Mammary epithelial cell (primary cell): ENCODE results near the gene HOXD13.

Experiments
- EZH2 ChIP-seq: IDR thresholded peaks from 2 replicates; pipeline ENCODE4 v1.6.1; 2012; ENCODE audit warnings: low read length, inconsistent platforms, borderline replicate concordance
- TF ChIP-seq, protein P1 (sequence below), 2 donors: IDR thresholded peaks in 1 of 2; conservative IDR thresholded peaks in 1 of 2; 2 replicates each; pipeline ENCODE4 v1.5.1; 2011 to 2012; ENCODE audit warnings: inconsistent platforms in 2 of 2, low read length in 2 of 2, mild to moderate bottlenecking in 2 of 2, control low read depth in 1 of 2, low read depth in 1 of 2; ENCODE audit not compliant: insufficient read depth in 1 of 2; ENCODE audit errors: extremely low read depth in 1 of 2

DNA sequence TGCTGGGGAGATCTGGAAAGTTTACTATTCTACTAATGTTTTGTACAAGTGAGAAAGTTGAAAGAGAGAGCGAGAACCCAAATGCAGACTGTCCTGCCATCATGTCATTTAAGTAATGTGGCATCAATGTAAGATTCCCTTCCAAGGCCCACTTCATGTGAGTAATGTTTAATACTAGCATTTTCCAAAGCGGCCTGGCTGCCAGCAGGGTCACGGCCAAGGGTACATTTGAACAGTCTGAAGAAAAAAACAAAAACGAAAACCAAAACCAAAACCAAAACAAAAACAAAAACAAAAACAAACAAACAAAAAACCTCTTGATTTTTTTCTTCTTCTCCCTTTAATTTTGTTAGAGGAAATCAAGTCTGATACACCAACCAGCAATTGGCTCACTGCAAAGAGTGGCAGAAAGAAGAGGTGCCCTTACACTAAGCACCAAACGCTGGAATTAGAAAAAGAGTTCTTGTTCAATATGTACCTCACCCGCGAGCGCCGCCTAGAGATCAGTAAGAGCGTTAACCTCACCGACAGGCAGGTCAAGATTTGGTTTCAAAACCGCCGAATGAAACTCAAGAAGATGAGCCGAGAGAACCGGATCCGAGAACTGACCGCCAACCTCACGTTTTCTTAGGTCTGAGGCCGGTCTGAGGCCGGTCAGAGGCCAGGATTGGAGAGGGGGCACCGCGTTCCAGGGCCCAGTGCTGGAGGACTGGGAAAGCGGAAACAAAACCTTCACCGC is 26.2 kb downstream of the HOXD13 start:
- TF ChIP-seq, protein P1, sequence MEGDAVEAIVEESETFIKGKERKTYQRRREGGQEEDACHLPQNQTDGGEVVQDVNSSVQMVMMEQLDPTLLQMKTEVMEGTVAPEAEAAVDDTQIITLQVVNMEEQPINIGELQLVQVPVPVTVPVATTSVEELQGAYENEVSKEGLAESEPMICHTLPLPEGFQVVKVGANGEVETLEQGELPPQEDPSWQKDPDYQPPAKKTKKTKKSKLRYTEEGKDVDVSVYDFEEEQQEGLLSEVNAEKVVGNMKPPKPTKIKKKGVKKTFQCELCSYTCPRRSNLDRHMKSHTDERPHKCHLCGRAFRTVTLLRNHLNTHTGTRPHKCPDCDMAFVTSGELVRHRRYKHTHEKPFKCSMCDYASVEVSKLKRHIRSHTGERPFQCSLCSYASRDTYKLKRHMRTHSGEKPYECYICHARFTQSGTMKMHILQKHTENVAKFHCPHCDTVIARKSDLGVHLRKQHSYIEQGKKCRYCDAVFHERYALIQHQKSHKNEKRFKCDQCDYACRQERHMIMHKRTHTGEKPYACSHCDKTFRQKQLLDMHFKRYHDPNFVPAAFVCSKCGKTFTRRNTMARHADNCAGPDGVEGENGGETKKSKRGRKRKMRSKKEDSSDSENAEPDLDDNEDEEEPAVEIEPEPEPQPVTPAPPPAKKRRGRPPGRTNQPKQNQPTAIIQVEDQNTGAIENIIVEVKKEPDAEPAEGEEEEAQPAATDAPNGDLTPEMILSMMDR (conservative IDR thresholded peaks at IDR 0.05 in 1 of 2, IDR thresholded peaks at IDR 0.05 in 1 of 2; ENCODE audit: extremely low read depth in 1 of 2, insufficient read depth in 1 of 2, low read depth in 1 of 2, low read length in 2 of 2) = peak; percentile 29 to 38
- no peak for TF ChIP-seq EZH2
